ENCODE measurements around the gene EBP.

- no peak for TF ChIP-seq POLR2AphosphoS5 (IDR thresholded peaks at IDR 0.05; ENCODE audit: low read depth)
- no peak for TF ChIP-seq CTCF (IDR thresholded peaks at IDR 0.05; ENCODE audit: insufficient read depth, low read length)
- no peak for TF ChIP-seq REST (IDR thresholded peaks at IDR 0.05; ENCODE audit: insufficient replicate concordance, low read depth)
- no peak for TF ChIP-seq GABPA (IDR thresholded peaks at IDR 0.05; ENCODE audit: low read depth)
- no peak for TF ChIP-seq SPI1 (IDR thresholded peaks at IDR 0.05; ENCODE audit: borderline replicate concordance, low read depth)
These were observed 30.9 kb upstream of the EBP start for GRCh38 chrX:48490661-48491060.

All from HL-60 (cell line).